Measurements from ENCODE around the gene STIMATE.

- TF ChIP-seq CTCF (IDR thresholded peaks at IDR 0.05; ENCODE audit: low read length) (no peak), EZH2 (optimal IDR thresholded peaks at IDR 0.05; ENCODE audit: low read depth, low read length) (no peak)
These were observed 735 bp downstream of the STIMATE start for GRCh38 chr3:52896613-52897012.
